HTR-8/SVneo (cell line): ENCODE results near the gene RNASE11.
"Not testable (repeated sequence)": the region's sequence is repeated elsewhere in the genome, so short reads cannot be mapped to it uniquely, and the experiment has no call there.

Experiments
- DNase-seq: peaks from one replicate; pipeline ENCODE4 v3.0.0; 2011; ENCODE audit warnings: low spot score, mixed read lengths; ENCODE audit not compliant: insufficient read length
- FAIRE-seq: peaks from 2 replicates; lab custom pipeline; 2011; peaks lifted over from hg19 to GRCh38; lab: Jason Lieb, UNC

Gene RNASE11

GRCh38 chr14:20615996-20616395 lies 28.2 kb upstream of the RNASE11 start:
- DNase-seq, result no peak
- no peak for FAIRE-seq

- DNase-seq, result no peak
- no peak for FAIRE-seq
These were observed 26.4 kb upstream of the RNASE11 start for GRCh38 chr14:20614038-20614840.

- peak; percentile 54 for DNase-seq
- no peak for FAIRE-seq
These were observed 25.6 kb upstream of the RNASE11 start for GRCh38 chr14:20613094-20614037.

- no peak for DNase-seq
- FAIRE-seq, result no peak
These were observed 24.6 kb upstream of the RNASE11 start for GRCh38 chr14:20612403-20612802.

- FAIRE-seq (no peak), DNase-seq (no peak)
These were observed 23.5 kb upstream of the RNASE11 start for GRCh38 chr14:20611277-20611676.

- no peak for FAIRE-seq
- no peak for DNase-seq
These were observed 22.4 kb upstream of the RNASE11 start for GRCh38 chr14:20610002-20610765.

- DNase-seq (peak; percentile 69), FAIRE-seq (no peak)
These were observed 21.6 kb upstream of the RNASE11 start for GRCh38 chr14:20609215-20610001.

GRCh38 chr14:20608383-20609110 lies 20.7 kb upstream of the RNASE11 start:
- DNase-seq, result no peak
- FAIRE-seq, result no peak

- DNase-seq (no peak), FAIRE-seq (no peak)
These were observed 19.8 kb upstream of the RNASE11 start for GRCh38 chr14:20607617-20608016.

GRCh38 chr14:20606902-20607242 lies 19.1 kb upstream of the RNASE11 start:
- DNase-seq (no peak), FAIRE-seq (no peak)

GRCh38 chr14:20606190-20606901 lies 18.5 kb upstream of the RNASE11 start:
- no peak for FAIRE-seq
- no peak for DNase-seq

- DNase-seq (no peak), FAIRE-seq (no peak)
These were observed 16.3 kb upstream of the RNASE11 start for GRCh38 chr14:20603813-20604690.

GRCh38 chr14:20602583-20602982 lies 14.8 kb upstream of the RNASE11 start:
- no peak for FAIRE-seq
- DNase-seq, result no peak

GRCh38 chr14:20601522-20601921 lies 13.7 kb upstream of the RNASE11 start:
- no peak for FAIRE-seq
- DNase-seq, result no peak

GRCh38 chr14:20597108-20597507 lies 9.3 kb upstream of the RNASE11 start:
- FAIRE-seq, result no peak
- no peak for DNase-seq

- not testable (repeated sequence) for DNase-seq, FAIRE-seq
These were observed 7.9 kb upstream of the RNASE11 start for GRCh38 chr14:20595726-20596125.

GRCh38 chr14:20592574-20592973 lies 4.8 kb upstream of the RNASE11 start:
- DNase-seq (no peak), FAIRE-seq (no peak)

GRCh38 chr14:20591235-20591634 lies 3.4 kb upstream of the RNASE11 start, which contains the start of gene RNASE12:
TSS of gene RNASE12 (minus strand) at chr14:20591376. CDS start at chr14:20590723, 653 bp downstream.
- DNase-seq (no peak), FAIRE-seq (no peak)
